Activated CD4-positive, alpha-beta T cell treated with anti-CD3 and anti-CD28 coated beads, Interleukin-2, amount 50 U/mL, for 48 hours (primary cell): ENCODE results near the gene KDM4B.

Source experiments
- DNase-seq, 2 experiments: peaks; one replicate each; pipeline ENCODE4 v3.0.0-alpha.2; 2020

Gene KDM4B

DNA sequence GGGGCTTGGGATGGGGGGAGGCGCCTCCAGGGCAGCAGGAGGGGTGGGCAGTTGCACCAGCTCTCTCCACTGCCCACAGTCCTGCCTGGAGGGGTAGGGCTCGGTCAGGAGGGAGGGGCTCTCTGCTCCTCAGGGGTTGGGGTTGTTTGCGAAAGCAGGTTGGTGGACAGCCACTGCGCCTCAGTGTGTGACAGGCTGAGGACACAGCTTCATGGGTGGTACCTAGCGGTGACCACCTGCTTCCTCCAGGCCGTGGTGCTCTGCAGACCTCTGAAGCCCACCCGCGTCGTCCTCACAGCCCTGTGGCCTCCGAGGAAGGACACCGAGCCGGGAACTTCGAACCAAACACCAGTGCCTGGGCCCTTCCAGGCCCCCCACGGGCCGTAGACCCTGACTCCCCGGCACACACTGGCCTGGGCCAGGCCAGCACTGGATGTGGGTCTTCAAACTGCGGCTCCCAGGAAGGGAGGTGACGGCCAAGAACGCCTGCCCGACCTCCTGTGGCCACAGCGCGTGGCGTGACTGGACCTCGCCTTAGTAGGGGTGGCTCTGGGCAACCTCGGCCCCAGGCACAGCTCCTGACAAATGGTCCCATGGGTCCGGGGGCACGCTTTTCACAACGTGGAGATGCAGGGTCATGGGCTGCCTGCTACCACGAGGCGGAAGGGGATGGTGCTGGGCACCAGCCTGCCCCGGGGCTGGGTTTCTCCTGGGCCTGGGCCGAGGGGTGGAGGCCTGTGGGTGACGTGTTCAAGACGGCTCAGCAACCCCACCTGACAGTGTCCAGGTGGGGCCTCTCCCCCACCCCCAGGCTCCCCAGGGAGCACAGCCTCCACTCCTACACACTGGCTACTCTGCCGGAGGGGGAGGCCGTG is 173.2 kb downstream of the KDM4B start:
- no peak for DNase-seq

DNA sequence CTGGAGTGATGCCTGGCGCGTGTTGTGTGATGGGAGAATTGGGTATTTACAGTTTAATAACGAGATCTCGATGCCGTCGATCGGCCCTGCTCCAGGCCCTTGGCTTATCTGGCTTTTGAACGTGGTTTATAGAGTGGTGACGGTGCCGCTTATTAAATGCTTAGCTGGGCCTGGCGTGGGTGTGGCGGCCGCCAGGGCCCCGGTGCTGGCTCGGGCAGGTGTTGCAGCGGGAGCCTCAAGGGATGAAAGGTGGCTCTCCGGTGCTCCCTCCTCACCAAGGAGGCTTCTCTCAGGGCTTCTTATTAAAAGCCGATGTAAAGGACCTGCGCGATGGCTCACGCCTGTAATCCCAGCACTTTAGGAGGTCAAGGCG is 173.8 kb downstream of the KDM4B start:
- DNase-seq = no peak

DNA sequence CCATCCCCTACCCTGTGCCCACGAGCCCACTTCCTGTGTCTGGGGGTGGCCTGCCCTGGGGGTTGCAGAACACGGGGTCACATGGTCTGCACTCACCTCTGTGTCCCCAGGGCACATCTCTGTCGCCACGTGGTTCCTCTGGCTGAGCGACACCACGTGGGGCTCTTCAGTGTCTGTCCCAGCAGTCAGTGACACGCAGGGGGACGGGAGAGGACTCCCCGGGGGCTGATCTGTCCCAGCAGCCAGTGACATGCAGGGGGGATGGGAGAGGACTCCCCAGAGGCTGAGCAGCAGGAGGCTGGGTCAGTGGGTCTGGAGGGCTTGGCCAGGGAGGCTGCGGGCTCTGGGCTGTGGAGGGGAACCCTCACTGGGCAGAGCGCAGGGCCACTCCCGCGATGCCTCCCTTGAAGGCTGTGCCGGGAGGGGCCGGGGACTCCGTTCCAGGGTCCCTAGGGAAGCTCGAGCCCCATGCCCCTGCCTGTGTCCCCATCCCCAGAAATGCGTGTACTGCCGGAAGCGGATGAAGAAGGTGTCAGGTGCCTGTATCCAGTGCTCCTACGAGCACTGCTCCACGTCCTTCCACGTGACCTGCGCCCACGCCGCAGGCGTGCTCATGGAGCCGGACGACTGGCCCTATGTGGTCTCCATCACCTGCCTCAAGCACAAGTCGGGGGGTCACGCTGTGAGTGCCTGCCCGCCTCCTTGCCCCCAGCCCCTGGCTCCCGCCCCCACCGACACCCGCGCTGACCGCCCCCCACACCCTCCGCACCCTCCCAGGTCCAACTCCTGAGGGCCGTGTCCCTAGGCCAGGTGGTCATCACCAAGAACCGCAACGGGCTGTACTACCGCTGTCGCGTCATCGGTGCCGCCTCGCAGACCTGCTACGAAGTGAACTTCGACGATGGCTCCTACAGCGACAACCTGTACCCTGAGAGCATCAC is 174.8 kb downstream of the KDM4B start:
- DNase-seq = no peak

DNA sequence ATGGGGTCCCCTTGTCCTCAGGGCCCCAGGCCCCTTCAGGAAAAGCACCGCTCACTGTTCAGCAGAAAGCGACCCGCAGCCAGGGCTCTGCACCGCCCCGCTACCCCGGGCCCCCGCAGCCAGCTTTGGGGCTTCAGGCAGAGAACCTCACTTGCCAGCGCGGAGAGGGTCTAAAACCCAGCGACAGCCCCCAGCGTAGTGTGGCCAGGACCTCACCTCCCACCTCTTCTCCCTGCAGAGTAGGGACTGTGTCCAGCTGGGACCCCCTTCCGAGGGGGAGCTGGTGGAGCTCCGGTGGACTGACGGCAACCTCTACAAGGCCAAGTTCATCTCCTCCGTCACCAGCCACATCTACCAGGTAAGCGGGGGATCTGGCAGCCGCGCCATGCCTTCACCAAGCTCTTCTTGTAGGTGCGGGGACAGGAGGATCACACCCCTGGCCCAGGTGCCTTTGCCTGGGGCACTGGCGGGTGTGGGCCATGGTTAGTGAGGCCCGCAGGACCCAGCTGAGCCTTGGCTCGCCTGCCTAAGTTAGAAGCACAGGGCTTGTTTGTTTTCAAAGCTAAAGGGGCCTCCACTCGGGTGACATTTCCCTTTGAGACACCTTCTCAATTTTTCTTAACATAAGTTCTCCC is 175.7 kb downstream of the KDM4B start:
- DNase-seq = no peak

DNA sequence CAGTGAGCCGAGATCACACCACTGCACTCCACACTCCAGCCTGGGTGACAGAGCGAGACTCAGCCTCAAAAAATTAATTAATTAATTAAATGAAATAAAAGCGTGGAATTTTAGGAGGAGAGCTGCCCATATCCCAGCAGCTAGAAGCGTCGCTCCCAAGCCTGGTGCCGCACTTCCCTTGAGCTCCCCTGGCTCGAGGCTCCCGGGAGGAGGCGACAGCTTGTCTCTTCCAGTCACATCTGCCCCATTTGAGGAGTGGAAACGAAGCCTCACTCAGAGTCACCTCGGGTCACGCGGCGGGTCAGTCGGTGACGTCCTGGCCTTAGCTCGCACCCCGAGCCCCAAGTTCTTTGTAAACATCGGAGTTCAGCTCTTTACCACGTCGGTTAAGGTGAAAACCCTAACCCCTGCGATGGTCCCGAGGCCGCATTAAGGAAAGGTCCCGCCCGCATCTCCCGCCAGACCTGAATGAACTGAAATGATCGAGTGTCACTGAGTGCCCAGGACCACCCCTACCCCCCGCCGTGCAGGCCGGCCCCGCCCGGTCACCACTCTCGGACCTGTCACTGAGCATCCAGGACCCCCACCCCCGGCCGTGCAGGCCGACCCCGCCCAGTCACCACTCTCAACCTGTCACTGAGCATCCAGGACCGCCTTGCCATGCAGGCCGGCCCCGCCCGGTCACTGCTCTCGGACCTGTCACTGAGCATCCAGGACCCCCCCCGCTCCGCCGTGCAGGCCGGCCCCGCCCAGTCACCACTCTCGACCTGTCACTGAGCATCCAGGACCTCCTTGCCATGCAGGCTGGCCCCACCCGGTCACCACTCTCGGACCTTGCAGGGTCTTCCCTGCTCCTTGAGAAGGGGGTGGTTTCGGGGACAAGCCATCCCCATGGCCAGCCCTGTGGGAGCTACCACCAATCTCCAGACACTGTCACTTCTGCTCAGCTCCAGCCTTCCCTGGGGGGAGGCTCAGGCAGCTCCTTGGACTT is 176.9 kb downstream of the KDM4B start:
- no peak for DNase-seq

DNA sequence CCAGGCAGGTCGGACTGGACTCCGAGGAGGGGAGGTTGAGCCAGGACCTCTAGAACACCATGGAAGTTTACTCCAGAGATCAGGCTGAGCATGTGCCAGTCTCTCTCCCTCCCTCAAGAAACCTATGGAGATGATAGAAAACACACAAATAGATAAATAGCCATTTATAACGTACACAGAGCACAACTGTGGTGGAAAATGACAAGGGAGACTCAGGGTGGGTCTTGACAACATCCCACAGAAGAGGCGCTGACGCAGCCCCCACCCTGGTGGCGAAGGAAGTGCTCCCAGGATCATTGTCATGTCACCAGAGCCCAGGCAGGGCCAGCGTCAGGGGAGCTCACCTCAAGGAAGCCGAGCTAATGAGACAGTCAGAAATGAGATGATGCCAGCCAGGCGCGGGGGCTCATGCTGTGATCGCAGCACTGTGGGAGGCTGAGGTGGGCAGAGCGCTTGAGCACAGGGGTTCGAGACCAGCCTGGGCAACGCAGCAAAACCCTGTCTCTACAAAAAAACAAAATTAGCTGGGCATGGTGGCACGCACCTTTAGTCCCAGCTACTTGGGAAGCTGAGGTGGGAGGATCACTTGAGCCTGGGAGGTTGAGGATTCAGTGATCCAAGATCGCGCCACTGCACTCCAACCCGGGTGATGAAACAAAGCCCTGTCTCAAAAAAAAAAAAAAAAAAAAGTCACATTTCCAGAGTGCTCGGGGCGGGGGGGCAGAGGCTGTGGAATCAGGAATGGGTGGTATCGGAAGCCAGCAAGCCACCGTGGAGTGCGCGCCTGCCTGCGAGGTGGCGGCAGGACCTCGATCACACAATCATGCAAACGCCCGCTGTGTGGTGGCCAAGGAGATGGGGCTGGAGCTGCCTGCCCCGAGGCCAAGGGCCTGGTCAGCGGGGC is 178.4 kb downstream of the KDM4B start:
- DNase-seq = no peak

DNA sequence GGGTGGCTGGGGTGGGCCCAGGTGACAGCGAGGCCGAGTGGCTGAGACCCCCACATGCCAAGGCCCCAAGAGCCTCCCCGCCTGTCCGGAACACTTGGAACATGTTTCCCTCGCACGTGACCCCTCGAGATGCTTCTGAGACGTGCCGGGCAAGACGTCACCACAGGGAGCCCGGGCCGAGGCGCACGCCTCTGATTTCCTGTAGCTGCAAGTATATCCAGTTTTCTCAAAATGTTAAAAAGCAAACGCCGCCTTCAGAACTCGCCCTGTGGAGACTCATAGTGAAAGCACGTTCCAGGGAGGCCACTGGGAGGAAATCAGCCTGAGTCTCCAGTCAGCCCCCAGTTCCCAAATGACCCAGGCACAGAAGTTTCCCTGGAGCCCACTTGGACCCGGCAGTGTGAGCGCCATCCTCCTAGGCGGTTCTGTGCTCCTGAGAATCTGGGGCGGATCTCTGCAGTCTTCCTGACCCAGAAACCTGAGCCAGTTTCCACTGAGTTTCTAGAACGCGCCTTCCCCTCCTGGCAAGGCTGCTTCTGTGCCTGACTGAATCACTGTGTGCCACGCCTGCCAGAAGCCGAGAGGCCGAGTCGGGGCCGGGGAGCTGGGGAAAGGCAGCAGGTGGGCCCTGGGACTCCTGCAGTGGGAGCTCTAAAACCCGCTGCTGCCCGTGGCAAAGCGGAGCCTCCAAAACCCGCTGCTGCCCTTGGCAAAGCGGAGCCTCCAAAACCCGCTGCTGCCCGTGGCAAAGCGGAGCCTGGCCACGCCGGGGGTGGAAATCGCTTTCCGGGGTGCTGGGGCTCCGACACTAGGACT is 179.3 kb downstream of the KDM4B start:
- DNase-seq = no peak

DNA sequence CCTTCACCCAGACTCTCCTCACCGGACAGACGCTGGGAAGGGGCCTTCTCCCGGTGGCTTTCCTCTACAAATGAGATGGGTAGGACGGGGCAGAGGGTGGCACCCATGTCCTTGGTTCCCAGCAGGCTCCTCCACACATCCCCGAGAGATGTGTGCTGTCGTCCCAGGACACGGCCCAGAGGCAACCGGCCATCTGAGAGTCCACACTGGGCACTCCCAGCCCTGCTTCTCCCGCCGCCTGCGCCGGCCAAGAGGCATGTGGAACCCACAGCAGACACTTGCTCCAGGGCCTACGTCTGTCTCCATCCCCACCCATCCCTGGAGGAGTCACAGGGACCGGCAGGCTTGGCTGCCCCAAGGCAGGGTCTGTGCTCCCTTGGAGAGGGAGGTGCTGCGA is 179.9 kb downstream of the KDM4B start:
- DNase-seq = no peak

DNA sequence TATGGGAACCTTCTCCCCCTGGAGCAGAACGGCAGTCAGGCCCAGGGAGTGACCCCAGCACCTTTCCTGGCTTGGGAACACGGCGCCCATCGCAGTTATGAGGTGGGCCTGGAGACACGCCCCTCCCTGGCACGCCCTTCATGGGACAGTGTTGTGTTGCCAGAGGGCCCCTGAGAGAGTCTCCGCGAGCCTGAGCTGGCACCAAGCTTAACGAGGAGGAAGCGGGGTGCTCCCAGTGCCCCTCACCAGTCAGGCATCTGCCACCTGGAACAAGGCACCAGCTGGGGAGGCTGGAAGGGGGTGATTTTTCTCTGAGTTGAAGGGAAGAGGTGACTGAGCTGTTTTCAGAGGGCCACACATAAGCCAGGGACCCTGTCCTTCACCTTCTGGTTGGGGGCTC is 180.6 kb downstream of the KDM4B start:
- DNase-seq = no peak

DNA sequence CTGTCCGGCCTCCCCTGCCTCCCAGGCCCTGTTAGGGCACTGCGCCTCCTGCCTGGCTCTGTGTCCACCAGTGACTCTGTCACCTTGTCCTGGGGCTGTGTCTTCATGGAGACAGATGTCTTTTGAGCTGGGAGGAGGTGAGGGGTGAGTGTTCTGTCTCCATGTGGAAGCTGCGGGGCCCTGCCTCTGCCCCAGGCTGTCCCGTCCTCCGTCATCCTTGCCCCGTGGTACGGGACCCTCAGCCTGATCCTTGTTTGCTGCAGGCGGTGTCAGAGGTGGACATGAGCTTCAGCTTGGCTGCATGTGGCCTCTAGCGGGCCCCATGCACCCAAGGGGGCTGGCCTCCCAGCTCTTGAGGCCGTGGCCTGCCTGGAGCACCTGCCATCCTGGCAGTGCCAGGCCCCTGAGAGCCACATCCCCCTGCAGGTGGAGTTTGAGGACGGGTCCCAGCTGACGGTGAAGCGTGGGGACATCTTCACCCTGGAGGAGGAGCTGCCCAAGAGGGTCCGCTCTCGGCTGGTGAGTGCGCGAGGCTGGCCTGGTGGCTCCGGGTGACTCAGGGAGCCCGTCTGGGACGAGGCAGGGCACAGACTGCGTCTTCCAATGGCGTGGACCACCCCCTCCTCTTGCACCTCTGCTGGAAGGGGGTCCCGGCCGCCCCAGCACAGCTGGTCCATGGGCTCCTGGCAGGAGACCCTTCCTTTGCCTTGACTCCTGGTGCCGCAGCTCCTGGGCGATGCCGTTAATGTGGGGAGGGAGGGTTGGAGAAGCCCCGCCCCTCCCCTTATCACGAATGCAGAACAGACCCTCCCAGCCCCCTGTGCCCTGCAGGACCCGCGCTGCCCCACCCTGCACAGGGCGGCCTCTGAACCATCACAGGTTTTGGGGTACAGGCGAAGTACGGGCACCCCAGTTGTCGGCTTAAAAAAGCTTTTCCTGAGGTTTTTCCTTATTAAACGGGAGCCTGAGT is 181.3 kb downstream of the KDM4B start:
- DNase-seq = no peak

DNA sequence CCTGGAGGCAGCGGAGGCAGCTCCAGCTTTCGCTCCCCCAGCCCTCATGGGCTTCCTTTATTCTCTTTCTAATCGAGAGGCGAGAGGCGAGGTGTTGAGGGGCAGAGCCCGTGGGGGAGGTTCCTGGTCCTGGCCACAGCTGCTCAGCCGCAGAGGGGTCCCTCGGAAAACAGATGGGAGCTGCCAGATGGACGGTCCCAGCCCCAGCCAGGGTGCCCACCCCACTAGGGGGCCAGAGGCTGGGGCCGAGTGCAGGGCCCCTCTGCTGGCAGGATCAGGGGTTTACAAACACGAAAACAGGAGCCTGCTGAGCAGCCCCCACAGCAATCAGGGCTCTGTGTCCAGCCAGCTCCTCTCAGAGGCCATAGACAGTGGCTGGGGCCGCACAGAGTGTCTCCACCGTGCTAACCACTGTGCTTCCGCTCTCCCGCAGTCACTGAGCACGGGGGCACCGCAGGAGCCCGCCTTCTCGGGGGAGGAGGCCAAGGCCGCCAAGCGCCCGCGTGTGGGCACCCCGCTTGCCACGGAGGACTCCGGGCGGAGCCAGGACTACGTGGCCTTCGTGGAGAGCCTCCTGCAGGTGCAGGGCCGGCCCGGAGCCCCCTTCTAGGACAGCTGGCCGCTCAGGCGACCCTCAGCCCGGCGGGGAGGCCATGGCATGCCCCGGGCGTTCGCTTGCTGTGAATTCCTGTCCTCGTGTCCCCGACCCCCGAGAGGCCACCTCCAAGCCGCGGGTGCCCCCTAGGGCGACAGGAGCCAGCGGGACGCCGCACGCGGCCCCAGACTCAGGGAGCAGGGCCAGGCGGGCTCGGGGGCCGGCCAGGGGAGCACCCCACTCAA is 182.2 kb downstream of the KDM4B start:
- no peak for DNase-seq

DNA sequence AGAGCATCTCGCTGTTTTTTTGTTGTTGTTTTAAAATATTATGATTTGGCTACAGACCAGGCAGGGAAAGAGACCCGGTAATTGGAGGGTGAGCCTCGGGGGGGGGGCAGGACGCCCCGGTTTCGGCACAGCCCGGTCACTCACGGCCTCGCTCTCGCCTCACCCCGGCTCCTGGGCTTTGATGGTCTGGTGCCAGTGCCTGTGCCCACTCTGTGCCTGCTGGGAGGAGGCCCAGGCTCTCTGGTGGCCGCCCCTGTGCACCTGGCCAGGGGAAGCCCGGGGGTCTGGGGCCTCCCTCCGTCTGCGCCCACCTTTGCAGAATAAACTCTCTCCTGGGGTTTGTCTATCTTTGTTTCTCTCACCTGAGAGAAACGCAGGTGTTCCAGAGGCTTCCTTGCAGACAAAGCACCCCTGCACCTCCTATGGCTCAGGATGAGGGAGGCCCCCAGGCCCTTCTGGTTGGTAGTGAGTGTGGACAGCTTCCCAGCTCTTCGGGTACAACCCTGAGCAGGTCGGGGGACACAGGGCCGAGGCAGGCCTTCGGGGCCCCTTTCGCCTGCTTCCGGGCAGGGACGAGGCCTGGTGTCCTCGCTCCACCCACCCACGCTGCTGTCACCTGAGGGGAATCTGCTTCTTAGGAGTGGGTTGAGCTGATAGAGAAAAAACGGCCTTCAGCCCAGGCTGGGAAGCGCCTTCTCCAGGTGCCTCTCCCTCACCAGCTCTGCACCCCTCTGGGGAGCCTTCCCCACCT is 183.3 kb downstream of the KDM4B start:
- no peak for DNase-seq

DNA sequence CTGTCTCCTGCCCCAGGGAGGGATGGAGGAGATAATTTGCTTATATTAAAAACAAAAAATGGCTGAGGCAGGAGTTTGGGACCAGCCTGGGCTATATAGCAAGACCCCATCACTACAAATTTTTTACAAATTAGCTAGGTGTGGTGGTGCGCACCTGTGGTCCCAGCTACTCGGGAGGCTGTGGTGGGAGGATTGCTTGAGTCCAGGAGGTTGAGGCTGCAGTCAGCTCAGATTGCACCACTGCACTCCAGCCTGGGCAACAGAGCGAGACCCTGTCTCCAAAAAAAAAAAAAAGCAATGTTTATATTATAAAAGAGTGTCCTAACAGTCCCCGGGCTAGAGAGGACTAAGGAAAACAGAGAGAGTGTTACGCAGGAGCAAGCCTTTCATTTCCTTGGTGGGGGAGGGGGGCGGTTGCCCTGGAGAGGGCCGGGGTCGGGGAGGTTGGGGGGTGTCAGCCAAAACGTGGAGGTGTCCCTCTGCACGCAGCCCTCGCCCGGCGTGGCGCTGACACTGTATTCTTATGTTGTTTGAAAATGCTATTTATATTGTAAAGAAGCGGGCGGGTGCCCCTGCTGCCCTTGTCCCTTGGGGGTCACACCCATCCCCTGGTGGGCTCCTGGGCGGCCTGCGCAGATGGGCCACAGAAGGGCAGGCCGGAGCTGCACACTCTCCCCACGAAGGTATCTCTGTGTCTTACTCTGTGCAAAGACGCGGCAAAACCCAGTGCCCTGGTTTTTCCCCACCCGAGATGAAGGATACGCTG is 184.0 kb downstream of the KDM4B start:
- DNase-seq = no peak

DNA sequence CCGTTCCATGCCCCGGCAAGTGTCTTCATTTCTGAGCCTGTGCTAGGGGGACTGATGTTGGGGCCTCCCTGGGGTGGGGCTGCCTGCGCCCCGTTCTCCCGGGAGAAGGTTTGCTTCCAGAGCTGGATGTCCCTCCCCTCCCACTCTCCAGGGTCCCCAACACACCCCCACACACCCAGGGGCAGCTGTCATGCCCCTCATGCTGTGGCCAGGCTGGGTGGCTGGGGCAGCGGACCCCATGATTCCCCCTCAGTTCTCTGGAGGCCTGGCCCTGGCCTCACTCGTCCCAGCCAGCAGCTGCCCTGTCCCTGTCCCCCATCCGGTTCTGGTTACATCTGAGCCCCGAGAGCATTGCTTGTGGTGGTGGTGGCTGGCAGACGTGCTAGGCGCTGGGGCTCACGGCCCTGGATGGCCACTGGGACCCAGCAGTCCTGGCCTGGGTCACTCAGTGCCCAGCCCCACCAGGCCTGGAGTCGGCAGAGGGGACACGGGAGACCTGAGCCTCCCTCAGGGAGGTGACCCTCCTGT is 184.8 kb downstream of the KDM4B start:
- DNase-seq = no peak

DNA sequence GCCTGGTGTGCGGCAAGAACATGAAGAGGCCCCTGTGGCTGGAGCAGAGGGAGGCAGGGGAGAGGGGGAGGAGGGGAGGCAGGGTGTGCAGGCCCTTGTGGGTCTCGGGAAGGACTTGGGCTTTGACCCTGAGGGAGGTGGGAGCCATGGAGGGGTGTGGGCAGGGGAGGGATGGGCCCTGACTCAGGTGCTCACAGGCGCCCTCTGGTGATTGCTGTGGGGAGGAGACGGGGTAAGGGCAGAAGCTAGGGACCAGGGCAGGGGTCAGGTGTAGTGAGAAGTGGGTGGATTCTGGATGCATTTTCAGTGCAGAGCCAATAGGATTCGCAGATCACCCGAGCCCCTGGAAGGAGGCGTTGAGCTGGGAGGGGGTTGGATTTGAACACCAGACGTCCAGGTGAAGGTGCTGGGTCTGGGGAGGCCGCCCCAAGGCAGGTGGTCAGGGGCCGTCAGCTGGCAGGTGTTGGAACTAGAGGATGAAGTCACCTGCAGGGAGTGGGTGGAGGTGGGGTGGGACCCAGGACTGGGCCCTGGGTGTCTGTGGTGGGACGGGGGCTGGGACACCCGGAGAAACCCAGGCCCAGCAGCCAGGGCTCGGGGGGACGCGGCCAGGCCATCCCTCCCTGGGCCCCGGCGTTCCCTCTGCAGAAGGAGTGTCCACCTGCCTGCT is 185.4 kb downstream of the KDM4B start:
- DNase-seq = peak; percentile 56 to 66
